ENCODE measurements around the gene ACSBG1. TPM values are rescaled to one million over a fixed set of nuclear protein-coding genes. Genes with fewer than 3 reads are reported as not detected.

ACSBG1 gene
- total and polyA plus RNA-seq, 2 of the 8 experiments (the other 6 are each of a cell fraction or from before 2014, with no cell fraction given): 5.4 to 7.1 TPM

DNA sequence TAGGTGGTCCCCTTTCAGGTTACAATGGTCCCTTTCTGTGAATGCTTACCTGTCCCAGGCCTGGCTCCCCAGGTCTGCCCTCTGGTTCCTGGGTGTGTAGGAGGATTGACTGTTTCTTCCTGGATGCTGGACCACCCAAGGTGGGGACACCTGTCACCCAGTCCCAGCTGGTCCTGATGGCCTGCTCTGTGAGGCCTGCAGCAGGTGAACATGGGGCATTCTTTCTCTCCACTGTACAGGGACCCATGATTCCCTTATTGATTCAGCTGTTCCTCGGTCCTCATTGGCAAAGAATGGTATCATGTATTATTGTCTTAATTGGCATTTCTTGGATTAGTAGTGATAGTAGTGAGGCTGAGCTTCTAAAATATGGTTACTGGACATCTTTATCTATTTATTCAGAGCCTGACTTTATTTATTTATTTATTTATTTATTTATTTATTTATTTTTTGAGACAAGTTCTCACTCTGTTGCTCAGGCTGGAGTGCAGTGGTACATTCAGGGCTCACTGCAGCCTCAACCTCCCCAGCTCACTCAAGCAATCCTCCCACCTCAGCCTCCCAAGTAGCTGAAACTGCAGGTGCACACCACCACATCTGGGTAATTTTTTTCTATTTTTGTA, 21.2 kb upstream of the ACSBG1 start:
- DNase-seq (ENCODE audit: low read depth in 1 of 2, low spot score in 2 of 2) (no peak), FAIRE-seq (no peak)
- Histone ChIP-seq H3K23ac (ENCODE audit: insufficient read length) (no peak overlapping the region), H3K23me2 (ENCODE audit: low read depth, low read length) (no peaks in the 10 kb centered on the region; the same call in 1 of the 2 replicates), H4K5ac (ENCODE audit: insufficient read length, low read depth, low read length) (no peak overlapping the region), H2BK15ac (ENCODE audit: low read length) (no peak overlapping the region), H3K36me3 (ENCODE audit: control insufficient read depth in 2 of 4, insufficient read depth in 4 of 4, low read length in 3 of 4) (no peaks in the 10 kb centered on the region), H3K4ac (replicated peaks; ENCODE audit: insufficient read length, low read depth, low read length) (no peak overlapping the region), H3K79me1 (ENCODE audit: low read depth, low read length) (no peaks in the 10 kb centered on the region), H3K9me3 (ENCODE audit: insufficient read depth in 2 of 2, low read depth in 1 of 2, low read length in 1 of 2) (no peaks in the 10 kb centered on the region), H2AK5ac (ENCODE audit: low read depth, low read length) (no peak overlapping the region), H3K79me2 (ENCODE audit: control insufficient read depth in 1 of 2, insufficient read depth in 2 of 2, low read length in 2 of 2) (no peaks in the 10 kb centered on the region), H2AFZ (ENCODE audit: low read length) (no peak overlapping the region), H3K4me1 (replicated peaks in 1 of 4; ENCODE audit: control insufficient read depth in 3 of 4, insufficient read depth in 4 of 4, low read length in 3 of 4) (no peaks in the 10 kb centered on the region), H3K14ac (ENCODE audit: insufficient read length) (no peak overlapping the region), H3K56ac (replicated peaks; ENCODE audit: insufficient read length, low read depth, low read length) (no peak overlapping the region), H2BK12ac (ENCODE audit: low read depth, low read length) (no peak overlapping the region), H2BK120ac (replicated peaks; ENCODE audit: low read depth, low read length) (no peak overlapping the region), H3K4me2 (ENCODE audit: insufficient read depth in 1 of 2, low read depth in 2 of 2, low read length in 2 of 2) (no peak overlapping the region), H3K18ac (ENCODE audit: extremely low read depth, low read length) (no peak overlapping the region), H2BK5ac (ENCODE audit: low read depth, low read length) (no peak overlapping the region), H4K8ac (ENCODE audit: extremely low read depth, insufficient read depth, low read length) (no peak overlapping the region), H3K9ac (replicated peaks in 1 of 4; ENCODE audit: extremely low read depth in 1 of 4, low read depth in 3 of 4, low read length in 3 of 4) (no peak overlapping the region), H4K20me1 (replicated peaks in 1 of 2; ENCODE audit: control insufficient read depth in 1 of 2, insufficient read depth in 2 of 2, low read length in 2 of 2) (no peaks in the 10 kb centered on the region), H2BK20ac (ENCODE audit: low read length) (no peak overlapping the region), H3K27ac (ENCODE audit: low read depth, low read length) (no peak overlapping the region), H3K4me3 (ENCODE audit: extremely low read depth in 1 of 4, insufficient read depth in 2 of 4, low read depth in 3 of 4, low read length in 4 of 4) (no peak overlapping the region), H3K27me3 (replicated peaks in 1 of 4; ENCODE audit: control insufficient read depth in 3 of 4, extremely low read depth in 1 of 4, insufficient read depth in 3 of 4, low read length in 3 of 4) (no peaks in the 10 kb centered on the region; a peak in 1 of 7 replicates), H4K91ac (replicated peaks; ENCODE audit: insufficient read length, low read length) (no peak overlapping the region)
- TF ChIP-seq GABPA (IDR thresholded peaks at IDR 0.05; ENCODE audit: borderline replicate concordance, insufficient read depth, low read length) (no peak), BRCA1 (IDR thresholded peaks at IDR 0.05; ENCODE audit: low read depth, low read length) (no peak), BCL11A (IDR thresholded peaks at IDR 0.05; ENCODE audit: low read depth in 2 of 2, low read length in 2 of 2) (no peak), PHF8 (conservative IDR thresholded peaks at IDR 0.05; ENCODE audit: low read depth, low read length) (no peak), ATF3 (IDR thresholded peaks at IDR 0.05; ENCODE audit: insufficient read depth, low read depth, low read length) (no peak)
- ChIA-PET POLR2A (ENCODE audit: partially characterized antibody) (interaction anchor here (1.9 kb wide), 1 partner anchor 9 kb away, joined by 6 read pairs; the partner anchor contains the start of gene DNAJA4), CTCF (ENCODE audit: partially characterized antibody) (interaction anchor here (0.6 to 2.9 kb wide), 5 partner anchors 13 to 142 kb away, joined by 3 to 10 read pairs (median 6); no protein-coding TSS in a partner anchor)
- WGBS, 2 experiments (ENCODE audit: extremely low coverage in 1 of 2, insufficient coverage in 1 of 2, insufficient read length in 1 of 2, insufficient replicate concordance in 2 of 2, low coverage in 1 of 2, low lambda C conversion rate in 2 of 2, missing lambda C conversion rate in 1 of 2): 78% methylated on average over 1 of the region's 1 CpG; no CpG with 5 or more reads in 1 of the 2 experiments

All from H1 (cell line).